Upper lobe of left lung (tissue), 6 donors: Measurements from ENCODE around the gene WARS2. TPM values are rescaled to one million over a fixed set of nuclear protein-coding genes. Genes with fewer than 3 reads are reported as not detected.

ENCODE experiments used
- ATAC-seq, 2 donors: fragments of 200-7000 bp; cut with Tn5 transposase; one replicate each; pipeline ENCODE4 v1.9.1; 2022; ENCODE audit warnings: mild to moderate bottlenecking in 2 of 2, moderate library complexity in 2 of 2; ENCODE audit not compliant: low FRiP score in 2 of 2
- DNase-seq, 2 donors: peaks; one replicate each; pipeline ENCODE4 v3.0.0-alpha.2; 2019 to 2020
- H3K27ac ChIP-seq, 4 donors: fragments of 200-600 bp; sonication (generic); one replicate each; pipeline ENCODE4 v1.5.1; 2016 to 2019
- H3K27me3 ChIP-seq, 4 donors: fragments of 200-600 bp; sonication (generic); one replicate each; pipeline ENCODE4 v1.5.1; 2017 to 2019
- H3K36me3 ChIP-seq, 4 donors: fragments of 200-600 bp; sonication (generic); one replicate each; pipeline ENCODE4 v1.5.1; 2016 to 2019
- H3K4me1 ChIP-seq, 4 donors: fragments of 200-600 bp; sonication (generic); one replicate each; pipeline ENCODE4 v1.5.1; 2018 to 2019
- H3K4me3 ChIP-seq, 4 donors: fragments of 200-600 bp; sonication (generic); one replicate each; pipeline ENCODE4 v1.5.1; 2017 to 2019; ENCODE audit warnings: mild to moderate bottlenecking in 2 of 4, moderate library complexity in 1 of 4
- H3K9me3 ChIP-seq, 4 donors: fragments of 200-600 bp; sonication (generic); one replicate each; pipeline ENCODE4 v1.5.1; 2018 to 2019
- EP300 ChIP-seq, 4 donors: sonication (generic); formaldehyde crosslinking; IDR thresholded peaks; one replicate each; pipeline ENCODE4 v1.5.1; 2017; ENCODE audit warnings: antibody characterized with exemption in 4 of 4, control low read depth in 2 of 4
- POLR2A ChIP-seq, 4 donors: fragments of 450-650 bp; IDR thresholded peaks; one replicate each; pipeline ENCODE4 v1.5.1; 2016 to 2017; ENCODE audit warnings: antibody characterized with exemption in 4 of 4, mild to moderate bottlenecking in 2 of 4
- POLR2AphosphoS5 ChIP-seq, 2 donors: sonication (generic); formaldehyde crosslinking; IDR thresholded peaks; one replicate each; pipeline ENCODE4 v1.5.1; 2017; ENCODE audit warnings: antibody characterized with exemption in 2 of 2
- WGBS, 2 donors: methylation state at CpG; one replicate each; pipeline ENCODE4 v1.1.5; 2017 to 2018; 5-methylcytosine and 5-hydroxymethylcytosine counted together
- total RNA-seq, 6 donors: library from RNA; depleted of rRNA in 4 of 6; stranded (reverse); fragments of >200 nt in 4 of 6; gene quantifications; one replicate each; pipeline versions ENCODE4 v1.1.0 to v1.2.1, GENCODE V29; 2016 to 2021
- TF ChIP-seq, protein P1 (sequence below), 6 experiments: fragments of 450-650 bp in 4 of 6; fragments of 200-600 bp in 2 of 6; sonication (generic) in 2 of 6; IDR thresholded peaks; one replicate each; pipeline ENCODE4 v1.5.1; 2016 to 2019; ENCODE audit warnings: antibody characterized with exemption in 6 of 6
- donor health status: DM: no; HTN: no; CAD: no; lungs with moderate emphysema.
- donor health status: DM: no; HTN: yes; CAD: no; lungs with severe emphysema.

Gene WARS2
- total RNA-seq, 6 donors from 2014 or later, result 6.3 to 20.5 (median 13.5) TPM

- Histone ChIP-seq H3K4me1 (no peaks in the 10 kb centered on the region), H3K36me3 (no peaks in the 10 kb centered on the region), H3K9me3 (no peaks in the 10 kb centered on the region), H3K4me3 (peak overlapping the region in 1 of 4 donors; percentile 5), H3K27me3 (no peaks in the 10 kb centered on the region), H3K27ac (peak overlapping the region in 1 of 4 donors; percentile 39)
- 70 to 81% methylated on average over 10 of the region's 10 CpGs for WGBS, 2 donors
- DNase-seq (no peak), ATAC-seq (no peak)
- TF ChIP-seq EP300 (IDR thresholded peaks at IDR 0.05) (no peak), POLR2A (IDR thresholded peaks at IDR 0.05) (no peak), POLR2AphosphoS5 (IDR thresholded peaks at IDR 0.05) (no peak)
- TF ChIP-seq, protein P1, sequence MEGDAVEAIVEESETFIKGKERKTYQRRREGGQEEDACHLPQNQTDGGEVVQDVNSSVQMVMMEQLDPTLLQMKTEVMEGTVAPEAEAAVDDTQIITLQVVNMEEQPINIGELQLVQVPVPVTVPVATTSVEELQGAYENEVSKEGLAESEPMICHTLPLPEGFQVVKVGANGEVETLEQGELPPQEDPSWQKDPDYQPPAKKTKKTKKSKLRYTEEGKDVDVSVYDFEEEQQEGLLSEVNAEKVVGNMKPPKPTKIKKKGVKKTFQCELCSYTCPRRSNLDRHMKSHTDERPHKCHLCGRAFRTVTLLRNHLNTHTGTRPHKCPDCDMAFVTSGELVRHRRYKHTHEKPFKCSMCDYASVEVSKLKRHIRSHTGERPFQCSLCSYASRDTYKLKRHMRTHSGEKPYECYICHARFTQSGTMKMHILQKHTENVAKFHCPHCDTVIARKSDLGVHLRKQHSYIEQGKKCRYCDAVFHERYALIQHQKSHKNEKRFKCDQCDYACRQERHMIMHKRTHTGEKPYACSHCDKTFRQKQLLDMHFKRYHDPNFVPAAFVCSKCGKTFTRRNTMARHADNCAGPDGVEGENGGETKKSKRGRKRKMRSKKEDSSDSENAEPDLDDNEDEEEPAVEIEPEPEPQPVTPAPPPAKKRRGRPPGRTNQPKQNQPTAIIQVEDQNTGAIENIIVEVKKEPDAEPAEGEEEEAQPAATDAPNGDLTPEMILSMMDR (IDR thresholded peaks at IDR 0.05), result no peak
These were observed 55.7 kb downstream of the WARS2 start for GRCh38 chr1:119084798-119085197.

DNA sequence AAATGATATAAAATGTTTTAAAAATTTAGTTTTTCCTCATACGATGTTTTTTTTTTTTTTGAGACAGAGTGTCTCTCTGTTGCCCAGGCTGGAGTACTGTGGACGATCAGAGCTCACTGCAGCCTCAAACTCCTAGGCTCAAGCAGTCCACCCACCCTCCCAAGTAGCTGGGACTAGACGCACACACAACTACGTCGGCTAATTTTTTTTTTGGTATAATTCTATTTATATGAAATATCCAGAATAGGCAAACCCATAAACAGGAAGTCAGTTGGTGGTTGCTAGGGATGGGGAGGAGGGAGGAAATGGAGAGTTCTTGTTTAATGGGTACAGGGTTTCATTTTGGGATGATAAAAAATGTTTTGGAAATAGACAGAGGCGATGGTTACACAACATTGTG, 56.5 kb downstream of the WARS2 start:
- no peaks in the 10 kb centered on the region for H3K27me3 ChIP-seq
- H3K36me3 ChIP-seq, result no peaks in the 10 kb centered on the region
- 62 to 69% methylated on average over 6 of the region's 6 CpGs for WGBS, 2 donors
- H3K27ac ChIP-seq, result no peak overlapping the region
- ATAC-seq, result no peak
- no peaks in the 10 kb centered on the region for H3K9me3 ChIP-seq
- no peak for DNase-seq
- no peak for TF ChIP-seq POLR2AphosphoS5 (IDR thresholded peaks at IDR 0.05)
- no peak for TF ChIP-seq EP300 (IDR thresholded peaks at IDR 0.05)
- no peak for TF ChIP-seq POLR2A (IDR thresholded peaks at IDR 0.05)
- TF ChIP-seq, protein P1 (IDR thresholded peaks at IDR 0.05), result no peak
- no peak overlapping the region for H3K4me3 ChIP-seq
- H3K4me1 ChIP-seq, result no peaks in the 10 kb centered on the region

GRCh38 chr1:119083479-119083878, 57.0 kb downstream of the WARS2 start:
- H3K4me1 ChIP-seq, result no peaks in the 10 kb centered on the region
- DNase-seq, result no peak
- TF ChIP-seq, protein P1 (IDR thresholded peaks at IDR 0.05), result no peak
- TF ChIP-seq POLR2AphosphoS5 (IDR thresholded peaks at IDR 0.05), result no peak
- TF ChIP-seq EP300 (IDR thresholded peaks at IDR 0.05), result no peak
- TF ChIP-seq POLR2A (IDR thresholded peaks at IDR 0.05), result no peak
- WGBS, 2 donors, result 76 to 79% methylated on average over 1 of the region's 1 CpG
- no peak overlapping the region for H3K27ac ChIP-seq
- no peak overlapping the region for H3K4me3 ChIP-seq
- H3K36me3 ChIP-seq, result no peaks in the 10 kb centered on the region
- no peak for ATAC-seq
- H3K27me3 ChIP-seq, result no peaks in the 10 kb centered on the region
- H3K9me3 ChIP-seq, result no peaks in the 10 kb centered on the region

DNA sequence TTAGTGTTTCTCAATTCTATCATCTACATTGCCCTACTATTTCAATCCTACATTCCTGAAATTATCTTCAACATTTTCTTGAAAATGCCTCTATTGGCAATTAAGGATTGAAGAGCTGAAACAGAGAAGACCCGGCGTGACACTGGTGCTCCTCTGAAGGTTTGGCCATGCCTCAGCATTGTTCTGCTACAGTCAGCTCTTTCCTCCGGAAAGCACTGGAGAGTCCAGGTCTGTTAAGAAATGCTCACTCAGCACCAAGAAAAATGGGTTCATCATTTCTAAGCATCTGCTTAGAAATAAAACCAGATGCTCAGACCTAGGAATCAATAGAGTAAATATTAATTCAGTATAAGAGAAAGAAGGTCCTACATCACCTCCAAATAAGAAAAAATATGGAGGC, 58.8 kb downstream of the WARS2 start:
- Histone ChIP-seq H3K27ac (no peak overlapping the region), H3K4me3 (no peak overlapping the region), H3K9me3 (no peaks in the 10 kb centered on the region), H3K27me3 (no peaks in the 10 kb centered on the region), H3K36me3 (no peaks in the 10 kb centered on the region), H3K4me1 (no peaks in the 10 kb centered on the region)
- DNase-seq (no peak), ATAC-seq (no peak)
- TF ChIP-seq EP300 (IDR thresholded peaks at IDR 0.05) (no peak), POLR2A (IDR thresholded peaks at IDR 0.05) (no peak), POLR2AphosphoS5 (IDR thresholded peaks at IDR 0.05) (no peak)
- TF ChIP-seq, protein P1 (IDR thresholded peaks at IDR 0.05), result no peak
- 80 to 92% methylated on average over 3 of the region's 3 CpGs for WGBS, 2 donors

DNA sequence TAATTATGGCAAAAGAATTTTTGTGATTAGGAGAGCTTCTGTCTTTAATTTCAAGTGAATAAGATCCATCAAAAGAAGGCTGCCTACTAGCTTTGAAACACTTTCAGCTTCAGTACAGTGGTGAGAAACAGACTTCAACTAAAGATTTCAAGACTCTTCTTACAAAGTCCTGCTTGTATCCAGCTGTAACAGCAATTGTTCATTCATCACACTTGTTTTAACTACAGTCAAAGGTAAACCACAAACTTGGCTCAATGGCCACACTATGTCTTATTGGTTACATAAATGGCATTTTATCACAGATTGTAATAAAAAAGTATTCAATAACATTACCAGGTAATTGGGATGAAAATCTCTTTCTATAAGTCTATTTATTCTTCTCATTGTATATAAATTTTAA, 59.2 kb downstream of the WARS2 start:
- Histone ChIP-seq H3K27me3 (no peaks in the 10 kb centered on the region), H3K4me3 (no peak overlapping the region), H3K27ac (no peak overlapping the region), H3K4me1 (no peaks in the 10 kb centered on the region), H3K9me3 (no peaks in the 10 kb centered on the region), H3K36me3 (no peaks in the 10 kb centered on the region)
- ATAC-seq, result no peak
- DNase-seq, result no peak
- TF ChIP-seq, protein P1 (IDR thresholded peaks at IDR 0.05), result no peak
- TF ChIP-seq POLR2AphosphoS5 (IDR thresholded peaks at IDR 0.05) (no peak), EP300 (IDR thresholded peaks at IDR 0.05) (no peak), POLR2A (IDR thresholded peaks at IDR 0.05) (no peak)
